ENCODE measurements around the gene SLC12A8.

The SLC12A8 gene

GRCh38 chr3:125234831-125235230, 22.3 kb upstream of the SLC12A8 start:
- TF ChIP-seq CTCF (IDR thresholded peaks at IDR 0.05; ENCODE audit: low read depth, low read length) = no peak
- no peak for DNase-seq (ENCODE audit: extremely low read depth, low read depth)

GRCh38 chr3:125232401-125232800, 19.9 kb upstream of the SLC12A8 start:
- TF ChIP-seq CTCF (IDR thresholded peaks at IDR 0.05; ENCODE audit: low read depth, low read length) = no peak
- no peak for DNase-seq (ENCODE audit: extremely low read depth, low read depth)

- no peak for TF ChIP-seq CTCF (IDR thresholded peaks at IDR 0.05; ENCODE audit: low read depth, low read length)
- no peak for DNase-seq (ENCODE audit: extremely low read depth, low read depth)
Observed at GRCh38 chr3:125231895-125232294, 19.3 kb upstream of the SLC12A8 start.

- no peak for TF ChIP-seq CTCF (IDR thresholded peaks at IDR 0.05; ENCODE audit: low read depth, low read length)
Observed at GRCh38 chr3:125229707-125230106, 17.2 kb upstream of the SLC12A8 start.

GRCh38 chr3:125229168-125229567, 16.6 kb upstream of the SLC12A8 start:
- no peak for DNase-seq (ENCODE audit: extremely low read depth, low read depth)

More at GRCh38 chr3:125229707-125230106, 17.2 kb upstream of the SLC12A8 start:
- no peak for DNase-seq (ENCODE audit: extremely low read depth, low read depth)

GRCh38 chr3:125221831-125222230, 9.3 kb upstream of the SLC12A8 start:
- TF ChIP-seq CTCF (IDR thresholded peaks at IDR 0.05; ENCODE audit: low read depth, low read length) = no peak
- no peak for DNase-seq (ENCODE audit: extremely low read depth, low read depth)

More at GRCh38 chr3:125229168-125229567, 16.6 kb upstream of the SLC12A8 start:
- no peak for TF ChIP-seq CTCF (IDR thresholded peaks at IDR 0.05; ENCODE audit: low read depth, low read length)

- no peak for DNase-seq (ENCODE audit: extremely low read depth, low read depth)
- no peak for TF ChIP-seq CTCF (IDR thresholded peaks at IDR 0.05; ENCODE audit: low read depth, low read length)
Observed at GRCh38 chr3:125220727-125221429, 8.3 kb upstream of the SLC12A8 start.
